ENCODE results near the gene DRC7. TPM values are rescaled to one million over a fixed set of nuclear protein-coding genes. Genes with fewer than 3 reads are reported as not detected.

Gene DRC7
- total and polyA plus RNA-seq, 9 of the 15 experiments (the other 6 are each of a cell fraction or from before 2014, with no cell fraction given), result 0.04 to 0.33 (median 0.12) TPM; not detected in 3

GRCh38 chr16:57694725-57695679 is at the start of gene DRC7 (continued):
- TF ChIP-seq KLF13 (tag; IDR thresholded peaks at IDR 0.05; ENCODE audit: borderline replicate concordance, low read depth) (no peak), ZNF655 (CRISPR knock-in tag; IDR thresholded peaks at IDR 0.05) (no peak), ASH1L (IDR thresholded peaks at IDR 0.05; ENCODE audit: borderline replicate concordance, low read depth, partially characterized antibody) (no peak), ZNF23 (CRISPR knock-in tag; IDR thresholded peaks at IDR 0.05) (no peak), USF1 (CRISPR knock-in tag; IDR thresholded peaks at IDR 0.05) (no peak), PBX2 (CRISPR knock-in tag; IDR thresholded peaks at IDR 0.05; ENCODE audit: low read depth) (no peak), PBX2 (tag; conservative IDR thresholded peaks at IDR 0.05; ENCODE audit: low read depth) (no peak), ZNF584 (CRISPR knock-in tag; IDR thresholded peaks at IDR 0.05; ENCODE audit: low read depth) (no peak), TAF1 (IDR thresholded peaks at IDR 0.05; ENCODE audit: control insufficient read depth, extremely low read depth, insufficient read depth, low read length, severe bottlenecking) (no peak), ZNF133 (CRISPR knock-in tag; IDR thresholded peaks at IDR 0.05) (no peak), HMG20B (CRISPR knock-in tag; IDR thresholded peaks at IDR 0.05) (no peak), ATF4 (CRISPR knock-in tag; IDR thresholded peaks at IDR 0.05) (no peak), MCM5 (IDR thresholded peaks at IDR 0.05; ENCODE audit: low read depth) (no peak), ZNF707 (CRISPR knock-in tag; conservative IDR thresholded peaks at IDR 0.05) (no peak), PYGO2 (tag; IDR thresholded peaks at IDR 0.05) (no peak), SMARCA5 (IDR thresholded peaks at IDR 0.05) (no peak), THRB (CRISPR knock-in tag; conservative IDR thresholded peaks at IDR 0.05) (no peak; the same call in 1 of the 2 replicates), CBFB (CRISPR knock-in tag; IDR thresholded peaks at IDR 0.05) (no peak)
